DND-41 (cell line): ENCODE data around the gene MTREX.

Experiments used
- ATAC-seq: fragments of 200-7000 bp; cut with Tn5 transposase; 3 replicates; pipeline ENCODE4 v1.9.1; 2021; ENCODE audit warnings: low read depth; ENCODE audit not compliant: insufficient read depth
- DNase-seq: peaks from one replicate; pipeline ENCODE4 v3.0.0-alpha.2; 2020
- H2AFZ ChIP-seq: 2 replicates; pipeline ENCODE4 v1.6.0; 2012; ENCODE audit warnings: low read depth, low read length
- H3K27ac ChIP-seq: 2 replicates; pipeline ENCODE4 v1.5.1; 2012; ENCODE audit warnings: low read length, inconsistent platforms
- H3K27me3 ChIP-seq: fragments of 200-600 bp; sonication (generic); 2 replicates; pipeline ENCODE4 v1.6.0; 2012; ENCODE audit warnings: low read length, mild to moderate bottlenecking, inconsistent platforms; ENCODE audit not compliant: insufficient read depth, poor library complexity
- H3K36me3 ChIP-seq: 2 replicates; pipeline ENCODE4 v1.5.1; 2012; ENCODE audit warnings: low read length, inconsistent platforms; ENCODE audit not compliant: insufficient read depth
- H3K4me1 ChIP-seq: 2 replicates; pipeline ENCODE4 v1.5.1; 2012; ENCODE audit warnings: mild to moderate bottlenecking, low read length; ENCODE audit not compliant: insufficient read depth
- H3K4me2 ChIP-seq: 2 replicates; pipeline ENCODE4 v1.6.0; 2012; ENCODE audit warnings: mild to moderate bottlenecking, moderate library complexity, low read length, inconsistent platforms; ENCODE audit not compliant: insufficient read depth
- H3K4me3 ChIP-seq, 2 experiments: fragments of 200-600 bp in 1 of 2; shearing (Covaris generic) in 1 of 2; 2 replicates each; pipeline ENCODE4 v1.5.1; 2012 to 2016; ENCODE audit warnings: inconsistent platforms in 2 of 2, low read length in 2 of 2, mild to moderate bottlenecking in 2 of 2, low read depth in 1 of 2, moderate library complexity in 1 of 2
- H3K79me2 ChIP-seq: 2 replicates; pipeline ENCODE4 v1.6.0; 2012; ENCODE audit warnings: low read length, inconsistent platforms; ENCODE audit not compliant: insufficient read depth
- H3K9ac ChIP-seq: 2 replicates; pipeline ENCODE4 v1.6.0; 2012; ENCODE audit warnings: low read depth, mild to moderate bottlenecking, inconsistent platforms, low read length, moderate library complexity
- H3K9me3 ChIP-seq: 2 replicates; pipeline ENCODE4 v1.5.1; 2012; ENCODE audit warnings: low read length, moderate library complexity, mild to moderate bottlenecking, inconsistent platforms; ENCODE audit not compliant: insufficient read depth, severe bottlenecking
- H4K20me1 ChIP-seq: 2 replicates; pipeline ENCODE4 v1.6.0; 2012; ENCODE audit warnings: low read length; ENCODE audit not compliant: insufficient read depth
- CTCF ChIP-seq: IDR thresholded peaks from 2 replicates; pipeline ENCODE4 v1.5.1; 2012; ENCODE audit warnings: borderline replicate concordance, low read length, moderate library complexity, mild to moderate bottlenecking; ENCODE audit not compliant: poor library complexity, severe bottlenecking; ENCODE audit errors: extremely low read depth
- EZH2 ChIP-seq: IDR thresholded peaks from 3 replicates; pipeline ENCODE4 v1.6.1; 2012; ENCODE audit warnings: borderline replicate concordance, low read depth, mild to moderate bottlenecking, moderate library complexity, low read length, inconsistent platforms; ENCODE audit not compliant: severe bottlenecking

MTREX gene

GRCh38 chr5:55393501-55394175 lies 85.8 kb downstream of the MTREX start:
- no peak for ATAC-seq
- no peak for DNase-seq
- Histone ChIP-seq H3K9me3 (peaks cover 11% of the 10 kb centered on the region), H3K9ac (no peak overlapping the region), H3K27ac (no peak overlapping the region), H2AFZ (no peak overlapping the region), H3K4me1 (no peaks in the 10 kb centered on the region), H3K4me2 (no peak overlapping the region), H4K20me1 (no peaks in the 10 kb centered on the region), H3K36me3 (peaks cover 52% of the 10 kb centered on the region), H3K4me3 (no peak overlapping the region), H3K79me2 (no peaks in the 10 kb centered on the region), H3K27me3 (no peaks in the 10 kb centered on the region)
- TF ChIP-seq EZH2, result no peak
- TF ChIP-seq CTCF, result no peak

DNA sequence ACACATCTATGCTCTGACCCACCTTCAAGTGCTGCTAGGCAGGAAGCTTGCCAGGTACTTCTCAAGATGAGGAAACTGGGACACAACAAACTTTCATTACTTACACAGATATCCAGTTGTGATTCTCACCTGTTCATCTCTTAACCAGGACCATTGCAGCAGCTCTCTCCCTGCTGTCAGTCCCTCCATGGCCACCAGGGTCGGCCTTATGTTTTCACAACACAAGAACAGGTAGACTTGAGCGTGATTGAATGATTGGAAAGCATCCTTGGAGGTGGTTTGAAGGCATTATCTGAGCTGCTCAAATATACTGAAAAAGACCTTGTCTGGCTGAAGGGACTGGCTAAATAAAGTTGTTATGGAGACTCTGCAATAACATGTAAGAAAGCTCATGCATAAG lies 94.4 kb downstream of the MTREX start:
- H3K9me3 ChIP-seq, result no peaks in the 10 kb centered on the region
- peaks cover 73% of the 10 kb centered on the region for H3K36me3 ChIP-seq
- DNase-seq (no peak), ATAC-seq (no peak)
- no peak overlapping the region for H3K9ac ChIP-seq
- TF ChIP-seq EZH2, result no peak
- TF ChIP-seq CTCF, result peak; percentile 33
- no peak overlapping the region for H3K27ac ChIP-seq
- no peaks in the 10 kb centered on the region for H3K79me2 ChIP-seq
- no peak overlapping the region for H3K4me2 ChIP-seq
- H3K4me3 ChIP-seq, result no peak overlapping the region
- no peaks in the 10 kb centered on the region for H3K4me1 ChIP-seq
- no peaks in the 10 kb centered on the region for H3K27me3 ChIP-seq
- no peaks in the 10 kb centered on the region for H4K20me1 ChIP-seq
- H2AFZ ChIP-seq, result no peak overlapping the region

- Histone ChIP-seq H3K4me1 (no peaks in the 10 kb centered on the region), H4K20me1 (no peaks in the 10 kb centered on the region), H3K9ac (no peak overlapping the region), H3K27ac (no peak overlapping the region), H3K4me2 (no peak overlapping the region), H2AFZ (no peak overlapping the region), H3K79me2 (no peaks in the 10 kb centered on the region), H3K9me3 (no peaks in the 10 kb centered on the region), H3K36me3 (peaks cover 72% of the 10 kb centered on the region), H3K4me3 (no peak overlapping the region), H3K27me3 (no peaks in the 10 kb centered on the region)
- no peak for ATAC-seq
- TF ChIP-seq CTCF (no peak), EZH2 (no peak)
- DNase-seq, result no peak
These were observed 98.5 kb downstream of the MTREX start for GRCh38 chr5:55406292-55406691.
